ENCODE data around the gene PRKN.

Gene PRKN

GRCh38 chr6:162325826-162326225, 401.7 kb downstream of the PRKN start:
- Mint-ChIP-seq H3K9me3 (ENCODE audit: low read depth) (peaks cover 8% of the 10 kb centered on the region), H3K4me3 (no peak overlapping the region), H3K27ac (no peak overlapping the region), H3K36me3 (peaks cover 5% of the 10 kb centered on the region), H3K27me3 (no peaks in the 10 kb centered on the region), H3K4me1 (ENCODE audit: low read depth) (no peaks in the 10 kb centered on the region)

- Mint-ChIP-seq H3K27me3 (no peaks in the 10 kb centered on the region), H3K36me3 (peaks cover 7% of the 10 kb centered on the region)
Observed at GRCh38 chr6:162325051-162325450, 402.5 kb downstream of the PRKN start.

GRCh38 chr6:162315291-162315690, 412.3 kb downstream of the PRKN start:
- Mint-ChIP-seq H3K27me3 (no peaks in the 10 kb centered on the region), H3K27ac (no peak overlapping the region), H3K36me3 (no peaks in the 10 kb centered on the region), H3K4me3 (no peak overlapping the region), H3K9me3 (ENCODE audit: low read depth) (peaks cover 4% of the 10 kb centered on the region), H3K4me1 (ENCODE audit: low read depth) (no peaks in the 10 kb centered on the region)

More at GRCh38 chr6:162325051-162325450, 402.5 kb downstream of the PRKN start:
- Mint-ChIP-seq H3K4me3 (no peak overlapping the region), H3K27ac (no peak overlapping the region), H3K9me3 (ENCODE audit: low read depth) (peaks cover 12% of the 10 kb centered on the region), H3K4me1 (ENCODE audit: low read depth) (no peaks in the 10 kb centered on the region)

GRCh38 chr6:162313922-162314660, 413.5 kb downstream of the PRKN start:
- no peak overlapping the region for H3K4me3 Mint-ChIP-seq
- H3K27ac Mint-ChIP-seq: no peak overlapping the region
- H3K27me3 Mint-ChIP-seq: no peaks in the 10 kb centered on the region
- H3K9me3 Mint-ChIP-seq (ENCODE audit: low read depth): no peaks in the 10 kb centered on the region
- H3K36me3 Mint-ChIP-seq: no peaks in the 10 kb centered on the region
- H3K4me1 Mint-ChIP-seq (ENCODE audit: low read depth): no peaks in the 10 kb centered on the region

DNA sequence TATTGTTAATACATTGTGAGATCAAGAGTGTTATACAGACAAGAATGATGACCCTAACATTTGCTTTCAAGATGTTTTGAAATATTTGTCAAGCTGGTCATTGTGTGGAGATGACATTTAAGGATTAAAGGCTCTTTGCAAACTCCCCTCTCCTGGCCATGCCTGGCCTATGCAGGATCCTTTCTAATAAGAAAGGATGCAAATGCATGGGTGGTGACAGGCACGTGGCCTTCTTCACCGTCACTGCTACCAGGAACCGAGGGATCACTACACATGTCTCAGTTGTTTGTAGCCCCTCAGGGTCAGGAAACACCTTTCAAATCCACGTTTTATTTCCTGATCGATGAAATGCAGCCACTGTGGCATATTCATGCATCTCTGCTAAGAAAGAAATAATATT, 419.7 kb downstream of the PRKN start:
- no peaks in the 10 kb centered on the region for H3K9me3 Mint-ChIP-seq (ENCODE audit: low read depth)
- H3K27ac Mint-ChIP-seq: no peak overlapping the region
- peaks cover 5% of the 10 kb centered on the region for H3K36me3 Mint-ChIP-seq

DNA sequence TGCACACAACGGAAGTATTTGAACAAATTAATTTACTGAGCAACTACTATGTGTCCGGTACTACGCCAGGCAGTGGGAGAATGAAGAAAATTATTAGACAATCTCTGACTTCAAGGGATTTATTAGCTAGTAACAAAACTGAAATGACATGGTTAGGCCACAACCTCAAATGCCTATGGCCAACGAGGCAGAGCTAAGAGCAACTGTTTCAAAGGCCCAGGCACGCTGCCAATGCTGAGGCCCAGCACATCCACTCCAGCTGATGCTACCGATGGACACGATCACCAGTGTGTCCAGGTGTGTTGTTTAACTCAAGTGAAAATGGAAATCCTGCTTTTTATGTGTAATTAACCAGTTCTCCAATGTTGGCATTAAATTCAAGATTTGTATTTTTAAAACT, 420.9 kb downstream of the PRKN start:
- no peak overlapping the region for H3K4me3 Mint-ChIP-seq
- no peak overlapping the region for H3K27ac Mint-ChIP-seq
- peaks cover 5% of the 10 kb centered on the region for H3K36me3 Mint-ChIP-seq
- no peaks in the 10 kb centered on the region for H3K4me1 Mint-ChIP-seq (ENCODE audit: low read depth)
- no peaks in the 10 kb centered on the region for H3K27me3 Mint-ChIP-seq
- no peaks in the 10 kb centered on the region for H3K9me3 Mint-ChIP-seq (ENCODE audit: low read depth)

More for the DNA sequence above, 419.7 kb downstream of the PRKN start:
- H3K4me3 Mint-ChIP-seq: no peak overlapping the region
- H3K4me1 Mint-ChIP-seq (ENCODE audit: low read depth): no peaks in the 10 kb centered on the region
- no peaks in the 10 kb centered on the region for H3K27me3 Mint-ChIP-seq

DNA sequence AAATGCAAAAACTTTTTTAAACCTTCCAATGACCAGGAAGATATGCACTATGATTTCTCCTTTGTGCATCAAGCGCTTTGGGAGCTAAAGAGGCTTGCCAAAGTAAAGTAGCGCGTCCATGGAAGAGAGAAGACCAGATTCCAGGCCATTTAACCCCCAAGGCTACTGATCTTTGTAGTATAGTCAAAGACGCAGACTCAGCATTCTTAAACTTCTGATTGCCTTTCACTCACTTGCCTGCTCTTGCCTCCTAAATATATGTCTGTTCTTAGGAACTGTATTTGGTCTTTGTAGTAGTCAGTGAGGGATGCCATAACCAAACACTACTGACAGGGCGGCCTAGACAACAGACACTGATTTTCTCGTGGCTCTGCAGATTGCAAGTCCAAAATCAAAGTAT, 426.4 kb downstream of the PRKN start:
- H3K4me1 Mint-ChIP-seq (ENCODE audit: low read depth): no peaks in the 10 kb centered on the region
- H3K27ac Mint-ChIP-seq: no peak overlapping the region
- no peaks in the 10 kb centered on the region for H3K27me3 Mint-ChIP-seq
- no peaks in the 10 kb centered on the region for H3K36me3 Mint-ChIP-seq
- no peaks in the 10 kb centered on the region for H3K9me3 Mint-ChIP-seq (ENCODE audit: low read depth)
- H3K4me3 Mint-ChIP-seq: no peak overlapping the region

DNA sequence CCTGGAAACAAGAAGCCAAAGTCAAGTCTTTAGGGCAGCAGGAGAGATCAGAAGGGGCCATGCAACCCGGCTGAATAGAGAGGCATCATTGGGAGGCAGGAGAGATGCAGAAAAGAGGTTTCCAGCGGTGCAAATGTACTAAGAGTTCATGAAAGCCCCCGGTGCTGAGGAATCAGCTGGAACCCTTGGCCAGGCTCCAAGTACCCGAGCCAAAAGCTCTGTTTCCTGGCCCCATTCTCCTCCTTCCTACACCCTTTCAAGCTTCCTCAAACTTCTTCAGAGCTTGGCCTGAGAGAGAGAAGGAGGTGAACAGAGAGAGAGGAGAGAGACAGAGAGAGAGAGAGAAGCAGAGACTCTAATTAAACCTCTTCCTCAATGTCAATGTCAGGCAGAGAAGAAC, 433.5 kb downstream of the PRKN start:
- no peak overlapping the region for H3K4me3 Mint-ChIP-seq
- H3K27me3 Mint-ChIP-seq: no peaks in the 10 kb centered on the region
- no peaks in the 10 kb centered on the region for H3K4me1 Mint-ChIP-seq (ENCODE audit: low read depth)
- no peak overlapping the region for H3K27ac Mint-ChIP-seq
- peaks cover 8% of the 10 kb centered on the region for H3K36me3 Mint-ChIP-seq
- no peaks in the 10 kb centered on the region for H3K9me3 Mint-ChIP-seq (ENCODE audit: low read depth)

DNA sequence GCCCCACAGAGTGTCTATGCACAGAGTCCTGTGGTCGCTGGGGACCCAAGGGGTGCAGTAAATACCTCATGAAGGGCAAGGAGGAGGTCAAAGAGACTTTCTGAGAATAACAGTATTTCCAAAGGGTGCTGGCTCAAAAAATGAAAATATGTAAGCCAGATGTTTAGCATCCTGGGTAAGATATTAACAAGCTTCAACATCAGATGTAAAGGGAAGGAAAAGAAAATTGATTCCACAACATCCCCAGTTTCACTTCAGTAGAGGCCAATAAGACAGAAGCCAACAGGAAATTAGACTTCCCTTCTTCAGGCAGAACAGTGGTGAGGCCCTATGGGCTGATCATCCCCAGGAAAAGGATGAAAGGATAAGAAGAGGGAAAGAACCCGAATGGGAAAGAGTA, 434.7 kb downstream of the PRKN start:
- Mint-ChIP-seq H3K27me3 (no peaks in the 10 kb centered on the region), H3K4me3 (no peak overlapping the region), H3K27ac (no peak overlapping the region), H3K36me3 (peaks cover 8% of the 10 kb centered on the region), H3K9me3 (ENCODE audit: low read depth) (no peaks in the 10 kb centered on the region), H3K4me1 (ENCODE audit: low read depth) (no peaks in the 10 kb centered on the region)

DNA sequence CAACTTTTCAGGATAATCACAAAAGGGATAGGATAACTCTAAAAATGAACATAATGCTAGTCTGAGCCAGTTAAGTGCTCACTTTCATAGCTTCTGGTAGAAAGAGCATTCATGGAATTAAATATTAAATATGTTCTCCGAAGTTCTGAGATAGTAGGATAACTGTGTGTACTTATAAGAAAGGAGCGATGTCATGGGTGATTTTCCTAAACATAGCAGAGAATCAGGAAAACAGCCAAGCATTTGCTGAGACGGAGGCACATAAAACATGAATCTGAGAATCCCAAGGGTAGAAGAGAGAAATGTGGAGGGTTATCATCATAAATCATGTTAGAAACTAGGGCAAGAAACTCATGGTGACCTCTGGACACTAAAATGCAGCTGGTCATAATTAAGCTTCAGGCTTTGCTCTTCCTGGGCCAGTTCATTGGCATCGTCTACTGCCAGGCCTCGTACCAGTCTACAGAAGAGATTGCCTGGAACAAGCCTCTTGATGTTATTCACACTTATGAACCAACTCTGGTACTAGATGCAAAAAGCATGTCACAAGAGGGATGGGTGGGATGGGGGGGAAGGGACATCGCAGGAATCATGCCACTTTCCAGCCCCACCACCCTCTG, 436.6 kb downstream of the PRKN start:
- no peak overlapping the region for H3K27ac Mint-ChIP-seq
- H3K27me3 Mint-ChIP-seq: no peaks in the 10 kb centered on the region
- peaks cover 8% of the 10 kb centered on the region for H3K36me3 Mint-ChIP-seq
- no peaks in the 10 kb centered on the region for H3K4me1 Mint-ChIP-seq (ENCODE audit: low read depth)
- no peak overlapping the region for H3K4me3 Mint-ChIP-seq
- H3K9me3 Mint-ChIP-seq (ENCODE audit: low read depth): no peaks in the 10 kb centered on the region

DNA sequence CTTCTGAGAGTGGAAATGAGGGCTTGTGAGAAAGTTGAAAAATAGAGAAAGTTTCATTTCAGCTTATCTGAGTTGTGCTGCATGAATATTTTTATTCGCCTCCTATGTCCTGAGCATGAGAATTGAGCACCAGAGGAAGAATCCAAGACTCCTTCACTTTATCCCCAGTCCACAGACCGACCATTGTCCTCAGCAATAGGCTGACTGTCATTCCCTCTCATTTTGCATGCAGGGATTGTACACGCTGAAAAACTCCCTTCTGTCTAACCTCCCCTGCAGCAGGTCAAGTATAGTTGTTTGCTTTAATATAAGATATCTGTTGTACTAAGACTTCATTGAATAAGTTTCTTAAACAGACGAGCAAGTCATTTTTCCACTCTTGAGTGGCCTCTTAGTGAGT, 437.6 kb downstream of the PRKN start:
- no peaks in the 10 kb centered on the region for H3K27me3 Mint-ChIP-seq
- no peaks in the 10 kb centered on the region for H3K4me1 Mint-ChIP-seq (ENCODE audit: low read depth)
- no peaks in the 10 kb centered on the region for H3K9me3 Mint-ChIP-seq (ENCODE audit: low read depth)
- H3K36me3 Mint-ChIP-seq: peaks cover 8% of the 10 kb centered on the region
- H3K27ac Mint-ChIP-seq: no peak overlapping the region
- no peak overlapping the region for H3K4me3 Mint-ChIP-seq

DNA sequence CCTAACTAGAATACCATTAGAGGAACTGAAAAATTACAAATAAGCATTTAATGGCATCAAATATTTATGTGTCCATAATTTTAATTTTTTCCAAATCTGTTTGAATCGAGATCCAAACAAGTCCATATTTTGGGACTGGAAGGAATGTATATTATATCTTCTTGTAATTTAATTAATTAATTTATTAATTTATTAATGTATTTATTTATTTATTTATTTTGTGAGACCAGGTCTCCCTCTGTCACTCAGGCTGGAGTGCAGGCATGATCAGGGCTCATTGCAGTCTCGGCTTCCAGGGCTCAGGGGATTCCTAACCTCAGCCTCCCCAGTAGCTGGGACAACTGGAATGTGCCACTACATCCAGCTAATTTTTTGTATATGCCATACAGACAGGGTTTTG, 453.6 kb downstream of the PRKN start:
- H3K9me3 Mint-ChIP-seq (ENCODE audit: low read depth): no peaks in the 10 kb centered on the region
- no peaks in the 10 kb centered on the region for H3K4me1 Mint-ChIP-seq (ENCODE audit: low read depth)
- H3K27ac Mint-ChIP-seq: no peak overlapping the region
- H3K27me3 Mint-ChIP-seq: no peaks in the 10 kb centered on the region
- H3K4me3 Mint-ChIP-seq: no peak overlapping the region
- peaks cover 3% of the 10 kb centered on the region for H3K36me3 Mint-ChIP-seq

DNA sequence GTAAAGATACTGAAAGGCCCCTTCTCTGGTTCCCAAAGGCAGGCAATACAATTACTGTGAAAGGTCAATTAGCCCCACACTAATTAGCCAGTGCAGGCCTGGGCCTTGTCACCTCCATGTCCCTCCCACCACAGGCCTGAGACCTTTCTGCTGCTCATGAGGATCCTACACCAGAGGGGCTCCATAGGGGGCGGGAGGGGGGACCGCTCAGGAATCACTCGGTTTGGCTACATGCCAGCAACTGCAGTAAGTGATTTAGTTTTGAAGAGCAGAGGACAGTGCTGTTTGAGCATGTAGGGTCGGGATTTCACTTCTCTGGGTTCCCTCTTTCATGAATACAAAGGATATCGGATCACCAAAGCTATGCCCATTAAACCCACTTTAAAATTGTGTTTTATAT, 455.6 kb downstream of the PRKN start:
- Mint-ChIP-seq H3K9me3 (ENCODE audit: low read depth) (no peaks in the 10 kb centered on the region), H3K36me3 (peaks cover under 1% of the 10 kb centered on the region), H3K27ac (no peak overlapping the region), H3K4me3 (no peak overlapping the region), H3K27me3 (no peaks in the 10 kb centered on the region), H3K4me1 (ENCODE audit: low read depth) (no peaks in the 10 kb centered on the region)

DNA sequence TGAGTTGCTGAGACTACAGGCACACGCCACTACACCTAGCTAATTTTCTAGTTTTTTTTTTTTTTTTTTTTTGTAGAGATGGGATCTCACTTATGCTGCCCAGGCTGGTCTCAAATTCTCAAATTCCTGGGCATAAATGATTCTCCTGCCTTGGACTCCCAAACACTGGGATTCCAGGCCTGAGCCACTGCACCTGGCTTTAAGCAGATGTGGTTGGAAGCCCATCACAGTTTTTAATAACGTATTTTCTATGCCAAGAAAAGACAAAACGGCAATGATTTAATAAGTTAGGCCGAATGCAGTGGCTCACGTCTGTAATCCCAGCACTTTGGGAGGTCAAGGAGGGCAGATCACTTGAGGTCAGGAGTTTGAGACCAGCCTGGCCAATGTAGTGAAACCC, 456.6 kb downstream of the PRKN start:
- Mint-ChIP-seq H3K4me3 (no peak overlapping the region), H3K27ac (no peak overlapping the region), H3K9me3 (ENCODE audit: low read depth) (no peaks in the 10 kb centered on the region), H3K36me3 (no peaks in the 10 kb centered on the region), H3K4me1 (ENCODE audit: low read depth) (no peaks in the 10 kb centered on the region), H3K27me3 (no peaks in the 10 kb centered on the region)

- Mint-ChIP-seq H3K4me1 (ENCODE audit: low read depth) (no peaks in the 10 kb centered on the region), H3K4me3 (no peak overlapping the region), H3K9me3 (ENCODE audit: low read depth) (peaks cover 5% of the 10 kb centered on the region), H3K27ac (no peak overlapping the region), H3K27me3 (no peaks in the 10 kb centered on the region), H3K36me3 (peaks cover 5% of the 10 kb centered on the region)
Observed at GRCh38 chr6:162267641-162268040, 459.9 kb downstream of the PRKN start.

DNA sequence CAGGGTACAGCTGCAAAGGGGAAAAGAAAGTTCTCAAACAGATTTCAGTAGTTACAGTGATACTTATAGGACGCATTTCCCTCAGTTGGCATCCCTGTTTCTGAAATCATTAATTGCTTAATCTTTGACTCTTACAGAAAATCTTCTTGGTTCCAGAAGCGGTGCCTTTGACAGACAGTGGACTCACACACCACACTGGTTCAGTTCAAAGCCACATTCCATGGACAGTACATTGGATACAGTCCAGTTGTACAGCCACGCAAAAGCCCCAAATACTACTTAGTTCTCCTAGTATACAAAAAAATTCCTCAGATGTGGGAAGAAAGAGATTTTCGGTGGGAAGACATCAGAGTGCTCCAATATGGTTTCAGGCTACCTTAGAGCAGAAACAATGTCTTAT, 460.4 kb downstream of the PRKN start:
- Mint-ChIP-seq H3K27ac (no peak overlapping the region), H3K4me3 (no peak overlapping the region), H3K9me3 (ENCODE audit: low read depth) (peaks cover 5% of the 10 kb centered on the region), H3K27me3 (no peaks in the 10 kb centered on the region), H3K36me3 (peaks cover 9% of the 10 kb centered on the region), H3K4me1 (ENCODE audit: low read depth) (no peaks in the 10 kb centered on the region)

Measured in activated naive CD8-positive, alpha-beta T cell (primary cell).